ENCODE results near the gene SPAG5. TPM values are rescaled to one million over a fixed set of nuclear protein-coding genes. Genes with fewer than 3 reads are reported as not detected.
A peak's percentile ranks its signal among the peaks of the same experiment; 100 is the strongest.

SPAG5 gene
- total and polyA plus RNA-seq, 10 of the 15 experiments (the other 5 are each of a cell fraction or from before 2014, with no cell fraction given): 73.5 to 171 (median 106) TPM

DNA sequence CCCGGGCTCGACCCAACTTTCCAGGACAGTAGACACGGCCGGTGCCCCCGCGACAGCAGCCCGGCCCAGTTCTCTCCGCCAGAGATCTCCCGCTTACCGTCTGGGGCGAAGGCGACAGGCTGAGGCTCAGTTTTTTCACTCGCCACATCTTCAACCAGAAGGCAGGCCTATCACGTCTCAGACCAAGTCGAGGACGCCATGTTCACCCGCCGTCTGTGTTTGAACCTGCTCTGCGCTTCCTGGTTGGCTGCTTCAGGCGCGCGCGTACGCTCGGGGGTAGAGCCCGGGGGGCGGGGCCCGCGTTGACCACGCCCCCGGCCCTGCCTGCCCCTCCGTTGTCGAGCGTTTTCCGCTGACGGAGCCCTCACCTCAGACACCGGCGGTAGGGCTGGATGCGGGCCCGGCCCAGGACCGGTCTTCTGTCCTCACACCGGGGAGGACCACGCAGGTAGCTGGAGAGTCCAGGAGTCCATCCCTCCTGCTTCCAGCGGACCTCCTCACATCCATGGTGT, at the start of gene SPAG5 (continued):
- TF ChIP-seq SREBF2 (IDR thresholded peaks at IDR 0.05; ENCODE audit: low read length): no peak
- TF ChIP-seq MTA3 (IDR thresholded peaks at IDR 0.05; ENCODE audit: borderline replicate concordance, low read length): no peak; the same call in 1 of the 2 replicates
- no peak for TF ChIP-seq ZSCAN29 (IDR thresholded peaks at IDR 0.05)
- TF ChIP-seq RBBP5 (conservative IDR thresholded peaks at IDR 0.05): no peak
- no peak for TF ChIP-seq EZH2 (IDR thresholded peaks at IDR 0.05; ENCODE audit: borderline replicate concordance, control insufficient read depth, low read depth, low read length)
- TF ChIP-seq, protein P1, sequence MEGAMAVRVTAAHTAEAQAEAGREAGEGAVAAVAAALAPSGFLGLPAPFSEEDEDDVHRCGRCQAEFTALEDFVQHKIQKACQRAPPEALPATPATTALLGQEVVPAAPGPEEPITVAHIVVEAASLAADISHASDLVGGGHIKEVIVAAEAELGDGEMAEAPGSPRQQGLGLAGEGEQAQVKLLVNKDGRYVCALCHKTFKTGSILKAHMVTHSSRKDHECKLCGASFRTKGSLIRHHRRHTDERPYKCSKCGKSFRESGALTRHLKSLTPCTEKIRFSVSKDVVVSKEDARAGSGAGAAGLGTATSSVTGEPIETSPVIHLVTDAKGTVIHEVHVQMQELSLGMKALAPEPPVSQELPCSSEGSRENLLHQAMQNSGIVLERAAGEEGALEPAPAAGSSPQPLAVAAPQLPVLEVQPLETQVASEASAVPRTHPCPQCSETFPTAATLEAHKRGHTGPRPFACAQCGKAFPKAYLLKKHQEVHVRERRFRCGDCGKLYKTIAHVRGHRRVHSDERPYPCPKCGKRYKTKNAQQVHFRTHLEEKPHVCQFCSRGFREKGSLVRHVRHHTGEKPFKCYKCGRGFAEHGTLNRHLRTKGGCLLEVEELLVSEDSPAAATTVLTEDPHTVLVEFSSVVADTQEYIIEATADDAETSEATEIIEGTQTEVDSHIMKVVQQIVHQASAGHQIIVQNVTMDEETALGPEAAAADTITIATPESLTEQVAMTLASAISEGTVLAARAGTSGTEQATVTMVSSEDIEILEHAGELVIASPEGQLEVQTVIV (IDR thresholded peaks at IDR 0.05; ENCODE audit: borderline replicate concordance, partially characterized antibody): no peak
- no peak for TF ChIP-seq BCL11A (IDR thresholded peaks at IDR 0.05; ENCODE audit: low read depth, low read length)
- peak; percentile 91 for TF ChIP-seq HDGF (IDR thresholded peaks at IDR 0.05)
- no peak for TF ChIP-seq HDAC6 (IDR thresholded peaks at IDR 0.05; ENCODE audit: unreplicated experiment)
- TF ChIP-seq TCF12 (IDR thresholded peaks at IDR 0.05; ENCODE audit: low read depth, low read length): peak; percentile 32; the same call in 1 of the 2 replicates
- no peak for TF ChIP-seq PAX8 (IDR thresholded peaks at IDR 0.05)
- TF ChIP-seq RFX5 (IDR thresholded peaks at IDR 0.05; ENCODE audit: low read depth, low read length): peak; percentile 34; the same call in 1 of the 2 replicates
- peak; percentile 70; the same call in 1 of the 2 replicates for TF ChIP-seq BACH1 (IDR thresholded peaks at IDR 0.05; ENCODE audit: borderline replicate concordance)
- TF ChIP-seq JUNB (IDR thresholded peaks at IDR 0.05): no peak
- TF ChIP-seq, protein P2, sequence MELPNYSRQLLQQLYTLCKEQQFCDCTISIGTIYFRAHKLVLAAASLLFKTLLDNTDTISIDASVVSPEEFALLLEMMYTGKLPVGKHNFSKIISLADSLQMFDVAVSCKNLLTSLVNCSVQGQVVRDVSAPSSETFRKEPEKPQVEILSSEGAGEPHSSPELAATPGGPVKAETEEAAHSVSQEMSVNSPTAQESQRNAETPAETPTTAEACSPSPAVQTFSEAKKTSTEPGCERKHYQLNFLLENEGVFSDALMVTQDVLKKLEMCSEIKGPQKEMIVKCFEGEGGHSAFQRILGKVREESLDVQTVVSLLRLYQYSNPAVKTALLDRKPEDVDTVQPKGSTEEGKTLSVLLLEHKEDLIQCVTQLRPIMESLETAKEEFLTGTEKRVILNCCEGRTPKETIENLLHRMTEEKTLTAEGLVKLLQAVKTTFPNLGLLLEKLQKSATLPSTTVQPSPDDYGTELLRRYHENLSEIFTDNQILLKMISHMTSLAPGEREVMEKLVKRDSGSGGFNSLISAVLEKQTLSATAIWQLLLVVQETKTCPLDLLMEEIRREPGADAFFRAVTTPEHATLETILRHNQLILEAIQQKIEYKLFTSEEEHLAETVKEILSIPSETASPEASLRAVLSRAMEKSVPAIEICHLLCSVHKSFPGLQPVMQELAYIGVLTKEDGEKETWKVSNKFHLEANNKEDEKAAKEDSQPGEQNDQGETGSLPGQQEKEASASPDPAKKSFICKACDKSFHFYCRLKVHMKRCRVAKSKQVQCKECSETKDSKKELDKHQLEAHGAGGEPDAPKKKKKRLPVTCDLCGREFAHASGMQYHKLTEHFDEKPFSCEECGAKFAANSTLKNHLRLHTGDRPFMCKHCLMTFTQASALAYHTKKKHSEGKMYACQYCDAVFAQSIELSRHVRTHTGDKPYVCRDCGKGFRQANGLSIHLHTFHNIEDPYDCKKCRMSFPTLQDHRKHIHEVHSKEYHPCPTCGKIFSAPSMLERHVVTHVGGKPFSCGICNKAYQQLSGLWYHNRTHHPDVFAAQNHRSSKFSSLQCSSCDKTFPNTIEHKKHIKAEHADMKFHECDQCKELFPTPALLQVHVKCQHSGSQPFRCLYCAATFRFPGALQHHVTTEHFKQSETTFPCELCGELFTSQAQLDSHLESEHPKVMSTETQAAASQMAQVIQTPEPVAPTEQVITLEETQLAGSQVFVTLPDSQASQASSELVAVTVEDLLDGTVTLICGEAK (IDR thresholded peaks at IDR 0.05; ENCODE audit: borderline replicate concordance): no peak
- TF ChIP-seq ZBED1 (IDR thresholded peaks at IDR 0.05; ENCODE audit: borderline replicate concordance): no peak
- peak; percentile 93 for TF ChIP-seq YY1 (IDR thresholded peaks at IDR 0.05; ENCODE audit: low read depth, low read length)
- TF ChIP-seq, protein P3, sequence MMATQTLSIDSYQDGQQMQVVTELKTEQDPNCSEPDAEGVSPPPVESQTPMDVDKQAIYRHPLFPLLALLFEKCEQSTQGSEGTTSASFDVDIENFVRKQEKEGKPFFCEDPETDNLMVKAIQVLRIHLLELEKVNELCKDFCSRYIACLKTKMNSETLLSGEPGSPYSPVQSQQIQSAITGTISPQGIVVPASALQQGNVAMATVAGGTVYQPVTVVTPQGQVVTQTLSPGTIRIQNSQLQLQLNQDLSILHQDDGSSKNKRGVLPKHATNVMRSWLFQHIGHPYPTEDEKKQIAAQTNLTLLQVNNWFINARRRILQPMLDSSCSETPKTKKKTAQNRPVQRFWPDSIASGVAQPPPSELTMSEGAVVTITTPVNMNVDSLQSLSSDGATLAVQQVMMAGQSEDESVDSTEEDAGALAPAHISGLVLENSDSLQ (IDR thresholded peaks at IDR 0.05): peak; percentile 54; the same call in 1 of the 2 replicates
- no peak for TF ChIP-seq MTA2 (IDR thresholded peaks at IDR 0.05; ENCODE audit: low read depth)
- TF ChIP-seq, protein P4, sequence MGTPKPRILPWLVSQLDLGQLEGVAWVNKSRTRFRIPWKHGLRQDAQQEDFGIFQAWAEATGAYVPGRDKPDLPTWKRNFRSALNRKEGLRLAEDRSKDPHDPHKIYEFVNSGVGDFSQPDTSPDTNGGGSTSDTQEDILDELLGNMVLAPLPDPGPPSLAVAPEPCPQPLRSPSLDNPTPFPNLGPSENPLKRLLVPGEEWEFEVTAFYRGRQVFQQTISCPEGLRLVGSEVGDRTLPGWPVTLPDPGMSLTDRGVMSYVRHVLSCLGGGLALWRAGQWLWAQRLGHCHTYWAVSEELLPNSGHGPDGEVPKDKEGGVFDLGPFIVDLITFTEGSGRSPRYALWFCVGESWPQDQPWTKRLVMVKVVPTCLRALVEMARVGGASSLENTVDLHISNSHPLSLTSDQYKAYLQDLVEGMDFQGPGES (IDR thresholded peaks at IDR 0.05): 0 out of 2 replicates have a peak, but pooled peaks have one; percentile 44
- no peak for TF ChIP-seq KAT2A (conservative IDR thresholded peaks at IDR 0.05; ENCODE audit: control insufficient read depth, low read depth, low read length)
- TF ChIP-seq NBN (IDR thresholded peaks at IDR 0.05): 0 out of 2 replicates have a peak, but pooled peaks have one; percentile 75
- peak; percentile 73 for TF ChIP-seq CREB1 (IDR thresholded peaks at IDR 0.05; ENCODE audit: low read depth)
- TF ChIP-seq, protein P5, sequence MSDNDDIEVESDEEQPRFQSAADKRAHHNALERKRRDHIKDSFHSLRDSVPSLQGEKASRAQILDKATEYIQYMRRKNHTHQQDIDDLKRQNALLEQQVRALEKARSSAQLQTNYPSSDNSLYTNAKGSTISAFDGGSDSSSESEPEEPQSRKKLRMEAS (IDR thresholded peaks at IDR 0.05; ENCODE audit: low read depth, low read length): peak; percentile 57; the same call in 1 of the 2 replicates
- TF ChIP-seq ASH2L (IDR thresholded peaks at IDR 0.05; ENCODE audit: borderline replicate concordance, low read depth): no peak

All from GM12878 (cell line).